GM23338 (cell line): ENCODE measurements around the gene ZGPAT. TPM values are rescaled to one million over a fixed set of nuclear protein-coding genes. Genes with fewer than 3 reads are reported as not detected.
A peak's percentile ranks its signal among the peaks of the same experiment; 100 is the strongest.

Experiments
- ATAC-seq: fragments of 200-7000 bp; cut with Tn5 transposase; 3 replicates; pipeline ENCODE4 v1.9.1; 2020
- DNase-seq: peaks from one replicate; pipeline ENCODE4 v3.0.0-alpha.2; 2015; ENCODE audit warnings: low spot score
- H2AFZ ChIP-seq: fragments of 200-600 bp; sonication (generic); 2 replicates; pipeline ENCODE4 v1.8.0; 2016; ENCODE audit warnings: antibody characterized with exemption, mild to moderate bottlenecking, moderate library complexity
- H3F3A ChIP-seq: fragments of 200-600 bp; sonication (generic); replicated peaks from 2 replicates; pipeline ENCODE4 v1.8.0; 2017; ENCODE audit warnings: antibody characterized with exemption, mixed run types, low read depth
- H3K27ac ChIP-seq: fragments of 200-600 bp; sonication (generic); 2 replicates; pipeline ENCODE4 v1.6.1; 2016; ENCODE audit warnings: low read depth
- H3K27me3 ChIP-seq: fragments of 200-600 bp; sonication (generic); 2 replicates; pipeline ENCODE4 v1.8.0; 2016; ENCODE audit warnings: mild to moderate bottlenecking, mixed run types, moderate library complexity; ENCODE audit not compliant: insufficient read depth
- H3K36me3 ChIP-seq: fragments of 200-600 bp; sonication (generic); 2 replicates; pipeline ENCODE4 v1.8.0; 2016; ENCODE audit warnings: mild to moderate bottlenecking; ENCODE audit not compliant: insufficient read depth
- H3K4me1 ChIP-seq: fragments of 200-600 bp; sonication (generic); 2 replicates; pipeline ENCODE4 v1.8.0; 2016; ENCODE audit warnings: mild to moderate bottlenecking, moderate library complexity; ENCODE audit not compliant: insufficient read depth
- H3K4me2 ChIP-seq: fragments of 200-600 bp; sonication (generic); 2 replicates; pipeline ENCODE4 v1.7.1; 2017; ENCODE audit warnings: mixed run types
- H3K4me3 ChIP-seq: fragments of 200-600 bp; sonication (generic); 2 replicates; pipeline ENCODE4 v1.6.1; 2016; ENCODE audit warnings: mixed run types
- H3K79me2 ChIP-seq: fragments of 200-600 bp; sonication (generic); replicated peaks from 2 replicates; pipeline ENCODE4 v1.8.0; 2017; ENCODE audit warnings: mild to moderate bottlenecking; ENCODE audit not compliant: insufficient read depth
- H3K9me2 ChIP-seq: fragments of 200-600 bp; sonication (generic); 2 replicates; pipeline ENCODE4 v1.8.0; 2017; ENCODE audit not compliant: insufficient read depth
- H4K20me1 ChIP-seq: fragments of 200-600 bp; sonication (generic); replicated peaks from 2 replicates; pipeline ENCODE4 v1.8.0; 2017; ENCODE audit warnings: mild to moderate bottlenecking; ENCODE audit not compliant: insufficient read depth
- H3K27ac Mint-ChIP-seq: 2 replicates; pipeline ENCODE4 v1.8.0; 2020; ENCODE audit warnings: inconsistent platforms, mild to moderate bottlenecking, moderate library complexity, mixed read lengths
- H3K27me3 Mint-ChIP-seq: 3 replicates; pipeline ENCODE4 v1.8.0; 2022; ENCODE audit warnings: low read depth, mild to moderate bottlenecking, moderate library complexity, mixed read lengths, inconsistent platforms; ENCODE audit not compliant: insufficient read depth, poor library complexity
- H3K36me3 Mint-ChIP-seq: 3 replicates; pipeline ENCODE4 v1.8.0; 2021; ENCODE audit warnings: low read depth, mild to moderate bottlenecking, inconsistent platforms, moderate library complexity, mixed read lengths
- H3K4me1 Mint-ChIP-seq: 3 replicates; pipeline ENCODE4 v1.8.0; 2020; ENCODE audit warnings: mild to moderate bottlenecking, inconsistent platforms, mixed read lengths
- H3K4me3 Mint-ChIP-seq: 3 replicates; pipeline ENCODE4 v1.8.0; 2021; ENCODE audit warnings: moderate library complexity, mild to moderate bottlenecking, inconsistent platforms, mixed read lengths
- H3K9me3 Mint-ChIP-seq: 3 replicates; pipeline ENCODE4 v1.8.0; 2020; ENCODE audit warnings: moderate library complexity, mild to moderate bottlenecking, inconsistent platforms, mixed read lengths
- CTCF ChIP-seq, 2 experiments: fragments of 200-600 bp in 1 of 2; sonication (generic) in 1 of 2; conservative IDR thresholded peaks; 2 replicates each; pipeline versions ENCODE4 v1.5.1 to v1.6.1; 2016 to 2017; ENCODE audit warnings: antibody characterized with exemption in 2 of 2, low read depth in 2 of 2, mild to moderate bottlenecking in 2 of 2, moderate library complexity in 1 of 2
- ETS1 ChIP-seq: IDR thresholded peaks from 2 replicates; pipeline ENCODE4 v1.6.1; 2016; ENCODE audit warnings: antibody characterized with exemption
- JUNB ChIP-seq: IDR thresholded peaks from one replicate; pipeline ENCODE4 v1.6.1; 2016; ENCODE audit warnings: antibody characterized with exemption; ENCODE audit not compliant: unreplicated experiment
- REST ChIP-seq: IDR thresholded peaks from one replicate; pipeline ENCODE4 v1.6.1; 2018; ENCODE audit warnings: antibody characterized with exemption; ENCODE audit not compliant: unreplicated experiment
- STAT1 ChIP-seq: IDR thresholded peaks from one replicate; pipeline ENCODE4 v1.6.1; 2016; ENCODE audit warnings: antibody characterized with exemption; ENCODE audit not compliant: unreplicated experiment
- ZNF114 ChIP-seq: fragments of 250-450 bp; sonication (Bioruptor Pico); IDR thresholded peaks from 2 replicates; pipeline ENCODE4 v1.5.0; 2020; ENCODE audit warnings: mild to moderate bottlenecking, moderate library complexity
- ZNF331 ChIP-seq: fragments of 250-450 bp; sonication (Bioruptor Pico); IDR thresholded peaks from 2 replicates; pipeline ENCODE4 v1.5.0; 2020; ENCODE audit warnings: low read depth, mild to moderate bottlenecking, moderate library complexity
- polyA plus RNA-seq: library from polyadenylated mRNA; unstranded; fragments of >200 nt; fragmentation: Nextera tagmentation; extraction: Ambion mirVana; gene quantifications from 2 replicates; pipeline ENCODE4 v1.2.1, GENCODE V29; 2016
- total RNA-seq: library from RNA; depleted of rRNA; stranded (reverse); fragments of >200 nt; shearing (Covaris generic); gene quantifications from 2 replicates; pipeline ENCODE4 v1.2.3, GENCODE V29; 2014

The ZGPAT gene
- total and polyA plus RNA-seq, 2 experiments from 2014 or later, result 25.0 to 39.2 TPM

GRCh38 chr20:63709149-63709527, 1.3 kb downstream of the ZGPAT start:
- H3K36me3 ChIP-seq, result peaks cover 4% of the 10 kb centered on the region; the same call in 1 of the 2 replicates
- H3K4me2 ChIP-seq, result peak overlapping the region; percentile 93
- no peaks in the 10 kb centered on the region for H3K27me3 ChIP-seq
- H4K20me1 ChIP-seq, result peaks cover 14% of the 10 kb centered on the region
- H3F3A ChIP-seq, result peaks cover 11% of the 10 kb centered on the region; the same call in 1 of the 2 replicates
- H3K4me3 ChIP-seq, result peak overlapping the region; percentile 85
- H2AFZ ChIP-seq, result no peak overlapping the region
- no peaks in the 10 kb centered on the region for H3K9me2 ChIP-seq
- Mint-ChIP-seq H3K27me3 (peaks cover 12% of the 10 kb centered on the region), H3K27ac (no peak overlapping the region), H3K9me3 (no peaks in the 10 kb centered on the region), H3K4me3 (peak overlapping the region; percentile 87), H3K36me3 (peaks cover 54% of the 10 kb centered on the region), H3K4me1 (peaks cover 10% of the 10 kb centered on the region)
- peaks cover 65% of the 10 kb centered on the region for H3K79me2 ChIP-seq
- no peak for ATAC-seq
- no peak overlapping the region for H3K27ac ChIP-seq
- TF ChIP-seq ZNF114 (CRISPR knock-in tag), result no peak
- no peak for TF ChIP-seq STAT1
- no peak for DNase-seq
- no peaks in the 10 kb centered on the region; the same call in 1 of the 2 replicates for H3K4me1 ChIP-seq

GRCh38 chr20:63711085-63711645, 3.3 kb downstream of the ZGPAT start:
- peaks cover 9% of the 10 kb centered on the region for H3K27me3 Mint-ChIP-seq
- no peak overlapping the region for H3K27ac Mint-ChIP-seq
- no peak for DNase-seq
- Histone ChIP-seq H3K9me2 (no peaks in the 10 kb centered on the region), H3K27me3 (no peaks in the 10 kb centered on the region), H3K4me2 (no peak overlapping the region), H3K27ac (no peak overlapping the region), H3F3A (peaks cover 17% of the 10 kb centered on the region; the same call in 1 of the 2 replicates), H3K79me2 (peaks cover 85% of the 10 kb centered on the region), H3K36me3 (peaks cover 4% of the 10 kb centered on the region; the same call in 1 of the 2 replicates), H3K4me3 (no peak overlapping the region), H2AFZ (no peak overlapping the region), H3K4me1 (no peaks in the 10 kb centered on the region; the same call in 1 of the 2 replicates), H4K20me1 (peaks cover 13% of the 10 kb centered on the region)
- no peak for ATAC-seq
- no peaks in the 10 kb centered on the region for H3K9me3 Mint-ChIP-seq
- H3K4me1 Mint-ChIP-seq, result peaks cover 10% of the 10 kb centered on the region
- TF ChIP-seq ETS1 (no peak), JUNB (no peak), ZNF331 (no peak), CTCF (conservative IDR thresholded peaks at IDR 0.05; ENCODE audit: low read depth in 2 of 2) (no peak), REST (no peak)
- no peak overlapping the region for H3K4me3 Mint-ChIP-seq
- peaks cover 57% of the 10 kb centered on the region for H3K36me3 Mint-ChIP-seq
